GM13976 (cell line): ENCODE measurements around the gene VMP1.
"Not testable (repeated sequence)": the region's sequence is repeated elsewhere in the genome, so short reads cannot be mapped to it uniquely, and the experiment has no call there.

Experiments used
- DNase-seq: peaks from one replicate; pipeline ENCODE4 v3.0.0; 2012; ENCODE audit warnings: low spot score
- in situ Hi-C: fragments of 300-500 bp; cut with MboI; formaldehyde crosslinking; loops from one replicate; pipeline ENCODE4 v1.12.0; 2022; ENCODE audit warnings: low sequenced_read_pairs, mixed read lengths, inconsistent platforms; ENCODE audit not compliant: unreplicated experiment
- TF ChIP-seq, protein P1 (sequence below): IDR thresholded peaks from 2 replicates; pipeline ENCODE4 v1.5.1; 2012; ENCODE audit warnings: borderline replicate concordance, mild to moderate bottlenecking; ENCODE audit not compliant: insufficient read depth; ENCODE audit errors: extremely low read depth, missing control alignments, control extremely low read depth

VMP1 gene

DNA sequence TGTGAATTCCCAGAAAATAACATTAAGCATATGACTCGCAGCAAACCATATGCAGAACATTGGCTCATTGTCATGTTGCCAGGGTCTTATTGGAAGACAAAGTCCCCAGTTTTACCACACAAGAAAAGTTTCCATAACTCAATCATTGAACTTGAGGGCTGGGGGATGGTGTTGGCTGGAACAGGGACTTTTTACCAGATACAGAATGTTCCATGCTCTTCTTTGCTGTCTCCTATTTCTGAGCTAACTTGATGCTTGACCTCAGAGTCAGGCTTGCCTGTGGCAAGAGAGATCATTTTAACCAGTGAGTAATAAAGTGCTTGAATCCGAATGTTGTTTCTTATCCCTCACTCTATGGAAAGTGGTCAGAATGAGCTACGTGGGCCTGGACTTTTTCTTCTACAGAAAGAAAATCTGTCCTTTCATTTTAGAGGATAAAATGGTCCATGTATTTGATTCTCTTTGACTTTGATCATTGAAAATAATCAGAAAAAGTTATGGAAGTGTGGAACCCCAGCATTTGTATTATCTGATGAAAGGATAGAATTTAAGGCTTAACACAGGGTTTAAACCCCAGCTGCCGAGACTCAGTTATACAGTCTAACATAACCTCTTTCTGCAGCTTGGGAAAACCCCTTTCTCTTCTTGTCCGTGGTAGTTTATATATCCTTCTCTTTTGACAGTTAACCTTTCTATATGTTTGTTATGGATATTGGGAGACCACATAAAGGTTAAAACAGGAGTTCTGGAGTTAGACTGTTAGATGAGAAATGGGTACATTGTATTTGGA is 118.3 kb downstream of the VMP1 start:
- no peak for DNase-seq
- in situ Hi-C loops: no loop called here
- TF ChIP-seq, protein P1, sequence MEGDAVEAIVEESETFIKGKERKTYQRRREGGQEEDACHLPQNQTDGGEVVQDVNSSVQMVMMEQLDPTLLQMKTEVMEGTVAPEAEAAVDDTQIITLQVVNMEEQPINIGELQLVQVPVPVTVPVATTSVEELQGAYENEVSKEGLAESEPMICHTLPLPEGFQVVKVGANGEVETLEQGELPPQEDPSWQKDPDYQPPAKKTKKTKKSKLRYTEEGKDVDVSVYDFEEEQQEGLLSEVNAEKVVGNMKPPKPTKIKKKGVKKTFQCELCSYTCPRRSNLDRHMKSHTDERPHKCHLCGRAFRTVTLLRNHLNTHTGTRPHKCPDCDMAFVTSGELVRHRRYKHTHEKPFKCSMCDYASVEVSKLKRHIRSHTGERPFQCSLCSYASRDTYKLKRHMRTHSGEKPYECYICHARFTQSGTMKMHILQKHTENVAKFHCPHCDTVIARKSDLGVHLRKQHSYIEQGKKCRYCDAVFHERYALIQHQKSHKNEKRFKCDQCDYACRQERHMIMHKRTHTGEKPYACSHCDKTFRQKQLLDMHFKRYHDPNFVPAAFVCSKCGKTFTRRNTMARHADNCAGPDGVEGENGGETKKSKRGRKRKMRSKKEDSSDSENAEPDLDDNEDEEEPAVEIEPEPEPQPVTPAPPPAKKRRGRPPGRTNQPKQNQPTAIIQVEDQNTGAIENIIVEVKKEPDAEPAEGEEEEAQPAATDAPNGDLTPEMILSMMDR: no peak

DNA sequence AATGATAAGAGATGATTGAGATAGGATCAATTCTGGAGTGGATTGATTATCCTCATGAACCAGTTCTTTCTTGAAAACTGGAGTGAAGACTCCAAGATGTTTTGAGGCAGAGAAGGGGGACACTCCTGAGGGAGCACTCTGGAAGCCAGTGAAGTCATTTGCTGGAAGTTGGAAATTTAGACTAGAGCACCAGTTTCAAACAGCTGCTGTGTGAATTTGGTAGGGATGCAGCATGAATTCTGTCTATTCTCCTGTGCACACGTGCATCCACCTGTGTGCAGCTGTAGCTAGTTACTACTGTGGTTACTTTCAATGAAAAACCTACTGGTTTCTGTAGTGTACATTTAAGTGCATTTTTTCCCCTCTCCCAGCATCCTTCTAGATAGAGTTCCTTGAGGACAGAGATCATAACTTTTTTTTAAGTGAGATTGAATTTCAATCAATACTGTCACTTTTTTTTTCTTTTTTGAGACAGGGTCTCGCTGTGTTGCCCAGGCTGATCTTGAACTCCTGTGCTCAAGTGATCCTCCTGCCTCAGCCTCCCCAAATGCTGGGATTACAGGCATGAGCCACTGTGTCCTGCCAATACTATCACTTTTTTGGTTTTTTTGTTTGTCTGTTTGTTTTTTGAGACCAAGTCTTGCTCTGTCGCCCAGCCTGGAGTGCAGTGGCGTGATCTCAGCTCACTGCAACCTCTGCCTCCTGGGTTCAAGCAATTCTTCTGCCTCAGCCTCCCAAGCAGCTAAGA is 119.4 kb downstream of the VMP1 start:
- in situ Hi-C loops: no loop called here
- no peak for DNase-seq
- TF ChIP-seq, protein P1: no peak

DNA sequence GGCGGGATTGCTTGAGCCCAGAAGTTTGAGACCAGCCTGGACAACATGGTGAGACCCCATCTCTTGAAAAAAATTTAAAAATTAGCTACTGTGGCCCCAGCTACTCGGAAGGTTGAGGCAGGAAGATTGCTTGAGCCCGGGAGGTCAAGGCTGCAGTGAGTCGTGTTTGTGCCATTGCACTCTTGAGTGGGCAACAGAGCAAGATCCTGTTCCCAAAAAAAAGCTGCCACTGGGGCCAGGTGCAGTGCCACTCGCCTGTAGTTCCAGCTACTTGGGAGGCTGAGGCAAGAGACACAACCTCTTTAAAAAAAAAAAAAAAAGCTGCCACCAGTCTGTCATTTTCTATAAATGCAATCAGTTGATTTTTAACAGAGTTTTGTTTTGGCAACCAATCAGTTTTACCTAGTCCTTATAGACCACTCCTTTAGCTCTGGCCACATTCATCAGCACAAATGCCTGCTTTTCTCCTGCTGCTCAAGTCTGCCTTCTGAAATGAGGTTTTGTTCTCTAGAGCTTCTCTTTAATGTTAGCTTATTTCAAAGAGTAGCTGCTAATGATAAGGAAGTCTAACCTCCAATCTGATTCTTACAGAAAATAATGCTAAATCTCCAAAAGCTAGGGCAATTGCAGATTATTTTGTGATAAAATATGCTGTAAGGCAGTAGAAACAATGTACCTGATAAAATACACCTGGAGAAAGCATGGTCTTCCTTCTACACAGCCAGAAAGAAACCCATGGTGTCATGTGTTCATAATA is 120.4 kb downstream of the VMP1 start:
- TF ChIP-seq, protein P1: no peak
- in situ Hi-C loops: no loop called here
- no peak for DNase-seq

DNA sequence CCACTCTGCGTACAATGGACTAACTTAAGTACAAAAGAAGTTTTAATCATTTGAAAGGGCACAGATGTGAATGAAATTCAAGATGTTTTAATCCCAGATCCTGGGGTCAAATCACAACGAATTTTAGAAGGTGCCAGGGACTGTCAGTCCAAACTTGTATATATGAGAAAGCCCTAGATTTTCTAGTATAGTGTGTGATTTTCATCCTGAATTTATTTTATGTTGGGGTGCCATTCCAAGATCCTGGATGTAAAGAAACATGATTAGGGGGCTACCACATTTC is 121.0 kb downstream of the VMP1 start:
- TF ChIP-seq, protein P1: no peak
- in situ Hi-C loops: no loop called here
- DNase-seq: no peak

DNA sequence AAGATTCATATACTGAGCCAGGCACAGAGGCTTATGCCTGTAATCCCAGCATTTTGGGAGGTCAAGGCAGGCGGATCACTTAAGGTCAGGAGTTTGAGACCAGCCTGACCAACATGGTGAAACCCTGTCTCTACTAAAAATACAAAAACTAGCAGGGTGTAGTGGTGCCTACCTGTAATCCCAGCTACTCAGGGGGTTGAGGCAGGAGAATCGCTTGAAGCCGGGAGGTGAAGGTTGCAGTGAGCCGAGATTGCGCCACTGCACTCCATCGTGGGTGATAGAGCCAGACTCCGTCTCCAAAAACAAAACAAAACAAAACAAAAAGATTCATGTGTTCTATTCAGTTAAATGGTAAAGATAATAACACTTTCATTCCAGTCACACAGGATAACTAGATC is 121.4 kb downstream of the VMP1 start:
- DNase-seq, in situ Hi-C loops: not testable (repeated sequence)

DNA sequence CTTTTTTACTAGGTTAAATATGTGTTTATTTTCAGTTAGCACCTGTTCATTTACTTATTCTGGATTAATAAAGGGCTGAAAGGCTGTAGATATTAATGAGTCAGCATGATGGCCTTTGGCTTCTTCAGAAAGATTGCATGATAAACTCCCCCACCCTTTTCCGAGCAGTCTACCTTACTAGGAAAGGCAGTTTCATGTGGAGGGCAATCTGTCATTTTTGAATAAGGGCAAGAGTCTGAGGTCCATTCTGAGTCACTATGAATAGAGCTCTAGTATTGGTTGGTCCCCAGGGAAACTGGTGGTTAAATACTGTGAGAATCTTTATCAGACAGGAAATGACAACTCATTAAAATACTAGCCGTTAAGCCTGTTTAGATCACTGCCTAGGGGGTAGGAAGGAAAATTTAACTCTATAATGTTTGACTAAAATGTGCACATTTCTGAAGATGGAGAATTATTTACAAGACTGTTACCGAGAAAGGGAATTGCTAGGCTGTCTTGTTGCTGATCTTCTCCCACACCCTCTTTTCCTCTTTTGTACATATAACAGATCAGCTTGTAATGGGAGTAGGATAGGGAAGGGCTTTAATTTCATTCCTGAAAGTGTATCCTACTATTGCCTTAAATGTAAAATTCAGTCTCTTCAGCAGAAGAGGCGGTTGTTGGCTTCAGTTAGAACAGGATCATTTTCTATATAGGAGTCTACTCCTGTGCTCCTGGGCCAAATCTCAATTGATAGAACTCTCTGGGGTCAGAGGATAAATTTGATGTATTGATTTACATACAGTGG is 122.0 kb downstream of the VMP1 start:
- TF ChIP-seq, protein P1: no peak
- in situ Hi-C loops: no loop called here

More for the DNA sequence above, 122.0 kb downstream of the VMP1 start:
- DNase-seq: peak; percentile 56
